OCI-LY7 (cell line): Measurements from ENCODE around the gene SLC39A3. TPM values are rescaled to one million over a fixed set of nuclear protein-coding genes. Genes with fewer than 3 reads are reported as not detected.

Experiments used
- BruUV-seq: library from RNA; stranded (reverse); fragments of 400-500 nt; replicated peaks from 2 replicates; lab custom pipeline; 2021; lab: Mats Ljungman, UMichigan
- CTCF ChIA-PET: fragments of 300-600 bp; sonication (Branson Sonifier 250); formaldehyde crosslinking; loops from one replicate; lab custom pipeline; 2022; ENCODE audit warnings: antibody characterized with exemption; ENCODE audit not compliant: unreplicated experiment; lab: Charles Lee
- POLR2A ChIA-PET: fragments of 300-600 bp; sonication (Branson Sonifier 250); formaldehyde crosslinking; loops from one replicate; lab custom pipeline; 2022; ENCODE audit warnings: antibody characterized with exemption; lab: Charles Lee
- DNase-seq: peaks from one replicate; pipeline ENCODE4 v3.0.0-alpha.2; 2015; ENCODE audit warnings: low spot score
- H2AFZ ChIP-seq: fragments of 200-600 bp; sonication (generic), shearing (Covaris generic); 2 replicates; pipeline ENCODE4 v1.6.1; 2014; ENCODE audit warnings: mild to moderate bottlenecking, antibody characterized with exemption, low read length, moderate library complexity
- H3K27ac ChIP-seq: fragments of 200-600 bp; sonication (generic); 2 replicates; pipeline ENCODE4 v1.5.1; 2014; ENCODE audit warnings: mixed run types, low read depth, mild to moderate bottlenecking, moderate library complexity, low read length, inconsistent platforms; ENCODE audit not compliant: poor library complexity, severe bottlenecking
- H3K36me3 ChIP-seq: fragments of 200-600 bp; sonication (generic); 2 replicates; pipeline ENCODE4 v1.6.1; 2014; ENCODE audit warnings: mild to moderate bottlenecking, antibody characterized with exemption, low read length, moderate library complexity, mixed read lengths; ENCODE audit not compliant: insufficient read depth
- H3K4me1 ChIP-seq: fragments of 200-600 bp; sonication (generic); 2 replicates; pipeline ENCODE4 v1.5.1; 2014; ENCODE audit warnings: mild to moderate bottlenecking, low read length; ENCODE audit not compliant: insufficient read depth, poor library complexity, severe bottlenecking
- H3K4me2 ChIP-seq: fragments of 200-600 bp; sonication (generic); 2 replicates; pipeline ENCODE4 v1.6.1; 2014; ENCODE audit warnings: mild to moderate bottlenecking, low read length
- H3K4me3 ChIP-seq: fragments of 200-600 bp; sonication (generic); 2 replicates; pipeline ENCODE4 v1.5.1; 2014; ENCODE audit warnings: mild to moderate bottlenecking, low read depth, low read length; ENCODE audit not compliant: poor library complexity, severe bottlenecking
- H3K79me2 ChIP-seq: fragments of 200-600 bp; sonication (generic); 2 replicates; pipeline ENCODE4 v1.6.1; 2016; ENCODE audit warnings: low read depth, mild to moderate bottlenecking, low read length, moderate library complexity, mixed read lengths; ENCODE audit not compliant: insufficient read depth
- H3K9me2 ChIP-seq: fragments of 200-600 bp; sonication (generic); 2 replicates; pipeline ENCODE4 v1.6.1; 2016; ENCODE audit warnings: mild to moderate bottlenecking, low read length, mixed read lengths; ENCODE audit not compliant: insufficient read depth
- H3K9me3 ChIP-seq: fragments of 200-600 bp; sonication (generic); 2 replicates; pipeline ENCODE4 v1.6.1; 2014; ENCODE audit warnings: mild to moderate bottlenecking, mixed run types, low read length, mixed read lengths
- H4K20me1 ChIP-seq: fragments of 200-600 bp; sonication (generic); 2 replicates; pipeline ENCODE4 v1.6.1; 2014; ENCODE audit warnings: mild to moderate bottlenecking, antibody characterized with exemption, low read length, moderate library complexity, mixed read lengths; ENCODE audit not compliant: insufficient read depth
- EZH2phosphoT487 ChIP-seq: fragments of 200-600 bp; sonication (generic); IDR thresholded peaks from 2 replicates; pipeline ENCODE4 v1.6.1; 2018; ENCODE audit warnings: low read depth, borderline replicate concordance, mild to moderate bottlenecking, mixed run types, antibody characterized with exemption, low read length, moderate library complexity, mixed read lengths
- intact Hi-C: fragments of 100-400 bp; cut with micrococcal nuclease; formaldehyde crosslinking; loops from one replicate; pipeline ENCODE4 v1.10.0; 2022; ENCODE audit not compliant: unreplicated experiment
- total RNA-seq, 2 experiments: library from RNA; depleted of rRNA in 1 of 2; stranded (reverse); fragments of >200 nt in 1 of 2; shearing (Covaris generic) in 1 of 2; gene quantifications; 2 replicates each; pipeline ENCODE4 v1.2.3, GENCODE V29; 2014 to 2022
- TF ChIP-seq, protein P1 (sequence below): fragments of 200-600 bp; sonication (generic); conservative IDR thresholded peaks from 2 replicates; pipeline ENCODE4 v1.5.1; 2014; ENCODE audit warnings: mild to moderate bottlenecking, antibody characterized with exemption, low read length, moderate library complexity, mixed read lengths

Gene SLC39A3
- total RNA-seq, 2 experiments from 2014 or later, result 45.6 to 46.8 TPM

DNA sequence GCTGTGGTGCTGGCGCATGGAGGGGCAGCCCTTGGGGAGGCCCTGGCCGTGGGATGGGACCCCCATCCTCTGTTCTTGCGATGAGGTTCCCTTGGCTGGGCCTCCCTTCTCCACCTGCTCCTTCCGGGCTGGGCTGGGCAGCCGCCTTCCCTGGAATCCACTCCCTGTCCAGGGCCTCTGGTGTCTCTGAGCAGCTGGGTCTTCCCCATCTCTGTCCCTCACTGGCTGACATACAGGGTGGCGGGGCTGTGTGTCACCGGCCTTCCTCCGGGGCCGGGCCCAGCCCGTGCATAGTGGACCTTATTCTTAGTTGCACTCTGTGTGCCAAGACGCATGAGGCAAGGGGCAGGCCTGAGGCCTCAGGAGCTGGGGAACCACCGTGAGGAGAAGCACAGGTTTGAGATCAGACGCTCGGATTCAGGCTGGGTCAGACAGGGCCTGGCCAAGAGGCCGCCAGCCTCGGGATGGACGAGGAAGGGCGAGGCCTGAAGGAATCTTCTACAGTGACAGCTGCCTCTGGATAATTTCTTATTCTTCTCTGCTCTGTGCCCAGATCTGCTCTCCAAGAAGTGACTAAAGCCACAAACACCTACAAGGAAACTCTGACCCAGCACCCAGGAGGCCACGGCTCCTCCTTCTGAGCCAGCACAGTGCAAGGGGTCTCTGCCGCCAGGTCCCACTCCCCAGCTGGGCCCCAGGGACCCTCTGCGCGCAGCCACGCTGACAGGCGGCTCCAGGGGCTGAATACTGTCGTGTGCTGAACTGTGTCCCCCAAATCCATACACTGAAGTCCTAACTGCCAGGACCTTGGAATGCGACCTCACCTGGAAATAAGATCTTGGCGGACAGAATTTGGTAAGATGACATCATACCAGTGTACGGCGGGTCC lies 32.2 kb upstream of the SLC39A3 start:
- CTCF ChIA-PET, result no interaction called here
- H3K4me1 ChIP-seq, result peaks cover 22% of the 10 kb centered on the region
- H2AFZ ChIP-seq, result no peak overlapping the region
- BruUV-seq, result no TSS peak
- no peak overlapping the region for H3K27ac ChIP-seq
- POLR2A ChIA-PET, result no interaction called here
- H3K9me2 ChIP-seq, result no peaks in the 10 kb centered on the region
- intact Hi-C loops, result no loop called here
- peaks cover 70% of the 10 kb centered on the region for H3K79me2 ChIP-seq
- DNase-seq, result no peak
- H3K4me2 ChIP-seq, result no peak overlapping the region
- no peak overlapping the region for H3K4me3 ChIP-seq
- H4K20me1 ChIP-seq, result peaks cover 17% of the 10 kb centered on the region
- TF ChIP-seq, protein P1, sequence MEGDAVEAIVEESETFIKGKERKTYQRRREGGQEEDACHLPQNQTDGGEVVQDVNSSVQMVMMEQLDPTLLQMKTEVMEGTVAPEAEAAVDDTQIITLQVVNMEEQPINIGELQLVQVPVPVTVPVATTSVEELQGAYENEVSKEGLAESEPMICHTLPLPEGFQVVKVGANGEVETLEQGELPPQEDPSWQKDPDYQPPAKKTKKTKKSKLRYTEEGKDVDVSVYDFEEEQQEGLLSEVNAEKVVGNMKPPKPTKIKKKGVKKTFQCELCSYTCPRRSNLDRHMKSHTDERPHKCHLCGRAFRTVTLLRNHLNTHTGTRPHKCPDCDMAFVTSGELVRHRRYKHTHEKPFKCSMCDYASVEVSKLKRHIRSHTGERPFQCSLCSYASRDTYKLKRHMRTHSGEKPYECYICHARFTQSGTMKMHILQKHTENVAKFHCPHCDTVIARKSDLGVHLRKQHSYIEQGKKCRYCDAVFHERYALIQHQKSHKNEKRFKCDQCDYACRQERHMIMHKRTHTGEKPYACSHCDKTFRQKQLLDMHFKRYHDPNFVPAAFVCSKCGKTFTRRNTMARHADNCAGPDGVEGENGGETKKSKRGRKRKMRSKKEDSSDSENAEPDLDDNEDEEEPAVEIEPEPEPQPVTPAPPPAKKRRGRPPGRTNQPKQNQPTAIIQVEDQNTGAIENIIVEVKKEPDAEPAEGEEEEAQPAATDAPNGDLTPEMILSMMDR, result no peak
- no peak for TF ChIP-seq EZH2phosphoT487
- H3K36me3 ChIP-seq, result peaks cover 60% of the 10 kb centered on the region
- no peaks in the 10 kb centered on the region for H3K9me3 ChIP-seq

DNA sequence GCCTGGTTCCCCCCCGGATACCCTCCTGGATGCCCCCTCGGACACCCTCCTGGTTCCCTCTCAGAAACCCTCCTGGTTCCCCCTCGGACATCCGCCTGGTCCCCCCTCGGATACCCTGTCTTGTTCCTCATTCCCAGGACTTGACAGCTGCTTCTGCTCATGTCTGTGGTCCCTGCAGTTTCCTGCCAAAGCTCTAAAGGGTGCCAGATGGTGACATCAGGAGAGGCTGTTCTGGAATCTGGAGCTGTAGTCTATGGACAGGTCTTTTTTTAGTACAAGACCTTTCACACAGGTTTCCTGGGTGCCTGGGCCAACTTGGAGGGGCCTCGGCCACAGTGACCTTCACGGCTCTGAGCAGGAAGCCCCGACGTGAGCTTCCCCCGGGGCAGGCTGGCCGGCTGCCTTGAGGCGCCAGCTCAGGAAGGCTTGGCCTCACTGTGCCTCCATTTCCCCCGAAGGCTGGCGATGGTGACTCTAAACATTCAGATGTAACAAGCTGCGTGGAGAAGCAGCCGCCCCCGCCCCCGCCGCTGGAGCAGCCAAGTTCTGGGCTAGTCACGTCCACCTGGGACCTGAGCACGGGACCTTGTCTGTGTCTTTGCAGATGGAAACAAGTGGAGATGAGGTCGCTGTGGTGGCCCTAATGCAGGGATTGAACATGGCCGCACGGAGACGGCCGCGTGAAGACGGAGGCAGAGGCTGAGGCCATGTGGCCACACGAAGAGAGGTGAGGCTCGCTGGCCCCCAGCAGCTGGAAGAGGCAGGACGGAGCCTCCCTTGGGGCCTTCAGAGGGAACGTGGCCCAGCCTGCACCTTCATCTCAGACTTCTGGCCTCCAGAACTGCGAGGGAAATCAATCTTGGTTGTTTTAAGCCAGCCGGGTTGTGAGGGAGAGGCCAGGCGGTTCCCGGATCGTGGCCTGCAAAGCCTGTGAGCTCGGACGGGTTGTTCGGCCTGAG lies 30.5 kb upstream of the SLC39A3 start:
- Histone ChIP-seq H3K27ac (no peak overlapping the region), H3K9me2 (no peaks in the 10 kb centered on the region), H3K4me1 (peaks cover 16% of the 10 kb centered on the region), H3K4me3 (no peak overlapping the region), H3K79me2 (peaks cover 54% of the 10 kb centered on the region), H3K36me3 (peaks cover 62% of the 10 kb centered on the region), H3K4me2 (no peak overlapping the region), H2AFZ (no peak overlapping the region), H4K20me1 (peaks cover 11% of the 10 kb centered on the region), H3K9me3 (no peaks in the 10 kb centered on the region)
- ChIA-PET POLR2A (no interaction called here), CTCF (no interaction called here)
- BruUV-seq, result no TSS peak
- no peak for DNase-seq
- TF ChIP-seq, protein P1, result no peak
- no peak for TF ChIP-seq EZH2phosphoT487
- intact Hi-C loops, result no loop called here
